ENCODE data around the gene IQUB. TPM values are rescaled to one million over a fixed set of nuclear protein-coding genes. Genes with fewer than 3 reads are reported as not detected.
"Not testable (repeated sequence)": the region's sequence is repeated elsewhere in the genome, so short reads cannot be mapped to it uniquely, and the experiment has no call there.

The IQUB gene
- total and polyA plus RNA-seq, 2 experiments from 2014 or later: 0.20 to 3.5 TPM

DNA sequence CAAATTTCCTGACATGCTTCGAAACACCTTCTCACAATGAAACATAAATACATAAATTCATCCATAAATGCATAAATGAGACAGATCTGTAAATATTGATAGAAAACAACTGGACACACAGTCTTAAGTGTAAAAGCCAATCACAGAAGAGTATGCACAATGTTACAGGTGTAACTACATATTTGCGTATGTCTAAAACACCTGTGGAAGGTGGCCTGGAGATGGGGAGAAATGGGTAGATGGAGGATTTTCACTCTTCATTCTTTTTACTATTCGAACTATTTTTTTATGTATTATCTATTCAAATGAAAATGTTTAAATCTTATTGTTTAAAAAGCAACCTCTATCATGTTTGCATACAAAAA, 860 bp downstream of the IQUB start:
- DNase-seq (ENCODE audit: low read depth in 1 of 2, low spot score in 1 of 2): no peak
- Histone ChIP-seq H3K27ac (no peak overlapping the region), H3K4me1 (ENCODE audit: low read depth) (peaks cover 3% of the 10 kb centered on the region), H3K9me3 (ENCODE audit: low read depth) (no peaks in the 10 kb centered on the region), H3K36me3 (no peaks in the 10 kb centered on the region), H3K27me3 (no peaks in the 10 kb centered on the region), H3K4me3 (peak overlapping the region; percentile 35)
- TF ChIP-seq, protein P1, sequence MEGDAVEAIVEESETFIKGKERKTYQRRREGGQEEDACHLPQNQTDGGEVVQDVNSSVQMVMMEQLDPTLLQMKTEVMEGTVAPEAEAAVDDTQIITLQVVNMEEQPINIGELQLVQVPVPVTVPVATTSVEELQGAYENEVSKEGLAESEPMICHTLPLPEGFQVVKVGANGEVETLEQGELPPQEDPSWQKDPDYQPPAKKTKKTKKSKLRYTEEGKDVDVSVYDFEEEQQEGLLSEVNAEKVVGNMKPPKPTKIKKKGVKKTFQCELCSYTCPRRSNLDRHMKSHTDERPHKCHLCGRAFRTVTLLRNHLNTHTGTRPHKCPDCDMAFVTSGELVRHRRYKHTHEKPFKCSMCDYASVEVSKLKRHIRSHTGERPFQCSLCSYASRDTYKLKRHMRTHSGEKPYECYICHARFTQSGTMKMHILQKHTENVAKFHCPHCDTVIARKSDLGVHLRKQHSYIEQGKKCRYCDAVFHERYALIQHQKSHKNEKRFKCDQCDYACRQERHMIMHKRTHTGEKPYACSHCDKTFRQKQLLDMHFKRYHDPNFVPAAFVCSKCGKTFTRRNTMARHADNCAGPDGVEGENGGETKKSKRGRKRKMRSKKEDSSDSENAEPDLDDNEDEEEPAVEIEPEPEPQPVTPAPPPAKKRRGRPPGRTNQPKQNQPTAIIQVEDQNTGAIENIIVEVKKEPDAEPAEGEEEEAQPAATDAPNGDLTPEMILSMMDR (IDR thresholded peaks at IDR 0.05; ENCODE audit: low read depth, low read length): no peak

DNA sequence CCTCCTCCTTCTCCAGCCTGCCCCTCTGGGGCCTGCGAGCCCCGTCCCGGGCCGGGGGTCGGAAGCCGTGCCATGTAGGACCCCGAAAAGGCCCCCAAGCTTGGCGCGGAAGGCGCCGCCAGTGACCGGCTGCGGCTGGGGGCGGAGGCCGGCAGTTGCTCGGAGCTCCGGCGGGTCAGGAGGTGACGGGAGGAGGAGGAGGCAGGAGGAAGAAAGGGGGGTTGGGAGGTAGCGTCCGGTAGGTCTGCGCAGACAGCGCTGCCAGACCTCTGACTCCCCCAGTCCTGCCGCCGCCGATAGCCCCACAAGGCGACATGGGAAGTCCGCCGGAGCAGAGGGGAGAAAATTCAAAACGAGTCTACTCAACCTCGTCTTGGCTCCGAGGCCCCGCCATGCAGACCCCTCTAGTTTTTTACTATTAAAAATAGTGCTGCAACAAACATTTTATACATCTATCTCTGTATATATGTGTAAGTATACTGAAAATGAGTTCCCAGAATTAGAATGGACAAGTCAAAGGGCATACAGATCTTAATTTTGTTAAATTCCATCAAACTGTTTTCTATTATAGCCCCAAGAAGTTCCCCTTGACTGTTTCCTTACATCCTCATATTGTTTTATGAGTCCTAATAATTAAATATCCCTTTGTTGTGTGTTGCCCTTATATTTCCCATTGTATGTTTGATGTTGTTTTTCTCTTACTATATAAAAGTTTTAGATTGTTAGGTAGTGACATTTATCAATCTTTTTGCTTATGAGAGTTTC, 1.4 kb downstream of the IQUB start:
- H3K36me3 ChIP-seq; H3K27ac ChIP-seq; H3K4me1 ChIP-seq (ENCODE audit: low read depth); H3K9me3 ChIP-seq (ENCODE audit: low read depth); H3K27me3 ChIP-seq: not testable (repeated sequence)
- peak; percentile 33 to 39 for DNase-seq (ENCODE audit: low read depth in 1 of 2, low spot score in 1 of 2)
- H3K4me3 ChIP-seq: peak overlapping the region; percentile 32

DNA sequence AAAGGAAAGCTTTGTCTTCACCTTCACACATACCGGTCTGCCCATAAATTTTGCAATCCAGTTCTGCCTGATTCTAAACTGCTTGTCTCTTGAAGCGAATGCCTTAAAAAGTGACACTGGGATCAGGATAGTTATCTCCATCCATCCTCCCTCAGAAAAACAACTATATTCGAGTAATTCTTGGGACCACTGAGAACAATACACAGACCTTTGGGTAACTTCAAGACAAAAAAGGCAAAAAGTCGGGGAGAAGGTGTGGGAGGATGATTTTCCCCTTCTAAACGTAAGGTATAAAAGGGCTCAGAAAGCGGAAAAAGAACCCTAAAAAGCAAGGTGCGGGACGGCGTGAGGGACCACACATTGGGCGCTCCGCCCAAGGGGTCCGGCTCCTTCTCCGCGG, 2.1 kb downstream of the IQUB start:
- not testable (repeated sequence) for H3K27me3 ChIP-seq; H3K9me3 ChIP-seq (ENCODE audit: low read depth); H3K4me1 ChIP-seq (ENCODE audit: low read depth); H3K27ac ChIP-seq; H3K36me3 ChIP-seq; DNase-seq (ENCODE audit: low read depth in 1 of 2, low spot score in 1 of 2)
- peak overlapping the region; percentile 32 for H3K4me3 ChIP-seq

DNA sequence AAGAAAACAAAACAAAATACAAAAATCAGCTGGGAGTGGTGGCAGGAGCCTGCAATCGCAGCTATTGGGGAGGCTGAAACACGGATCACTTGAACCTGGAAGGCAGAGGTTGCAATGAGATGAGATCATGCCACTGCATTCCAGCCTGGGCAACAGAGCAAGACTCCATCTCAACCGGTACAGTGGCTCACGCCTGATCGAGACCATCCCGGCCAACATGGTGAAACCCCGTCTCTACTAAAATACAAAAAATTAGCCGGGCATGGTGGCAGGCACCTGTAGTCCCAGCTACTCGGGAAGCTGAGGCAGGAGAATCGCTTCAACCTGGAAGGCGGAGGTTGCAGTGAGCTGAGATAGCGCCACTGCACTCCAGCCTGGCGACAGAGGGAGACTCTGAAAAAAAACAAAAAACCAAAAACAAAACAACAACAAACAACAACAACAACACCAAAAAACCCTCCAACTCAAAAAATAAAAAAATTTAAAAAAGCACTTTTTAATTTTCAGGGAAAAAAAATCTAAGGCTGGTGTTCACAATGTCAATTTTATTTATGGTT, 4.3 kb downstream of the IQUB start:
- H3K36me3 ChIP-seq; H3K27me3 ChIP-seq; H3K27ac ChIP-seq; H3K4me1 ChIP-seq (ENCODE audit: low read depth); DNase-seq (ENCODE audit: low read depth in 1 of 2, low spot score in 1 of 2); H3K4me3 ChIP-seq; H3K9me3 ChIP-seq (ENCODE audit: low read depth): not testable (repeated sequence)

DNA sequence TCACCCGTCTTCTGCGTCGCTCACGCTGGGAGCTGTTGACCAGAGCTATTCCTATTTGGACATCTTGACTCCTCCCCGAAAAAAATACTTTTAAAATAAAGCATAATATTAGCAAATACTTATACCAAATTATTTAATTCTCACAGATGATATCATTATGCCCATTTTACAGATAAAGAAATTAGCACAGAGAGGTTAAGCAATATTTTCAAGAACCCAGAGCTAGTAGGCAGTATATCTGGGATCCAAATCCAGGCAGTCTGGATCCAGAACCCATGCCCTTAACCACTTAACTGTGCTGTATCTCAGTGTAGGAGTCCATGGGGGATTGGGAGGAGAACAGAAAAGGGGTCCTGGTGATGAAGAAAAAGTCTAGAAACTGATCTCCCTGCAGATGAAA, 6.1 kb downstream of the IQUB start:
- no peak for DNase-seq (ENCODE audit: low read depth in 1 of 2, low spot score in 1 of 2)
- Histone ChIP-seq H3K4me1 (ENCODE audit: low read depth) (peaks cover 3% of the 10 kb centered on the region), H3K9me3 (ENCODE audit: low read depth) (no peaks in the 10 kb centered on the region), H3K27me3 (no peaks in the 10 kb centered on the region), H3K36me3 (no peaks in the 10 kb centered on the region), H3K27ac (no peak overlapping the region), H3K4me3 (no peak overlapping the region)
- TF ChIP-seq, protein P1 (IDR thresholded peaks at IDR 0.05; ENCODE audit: low read depth, low read length): no peak

DNA sequence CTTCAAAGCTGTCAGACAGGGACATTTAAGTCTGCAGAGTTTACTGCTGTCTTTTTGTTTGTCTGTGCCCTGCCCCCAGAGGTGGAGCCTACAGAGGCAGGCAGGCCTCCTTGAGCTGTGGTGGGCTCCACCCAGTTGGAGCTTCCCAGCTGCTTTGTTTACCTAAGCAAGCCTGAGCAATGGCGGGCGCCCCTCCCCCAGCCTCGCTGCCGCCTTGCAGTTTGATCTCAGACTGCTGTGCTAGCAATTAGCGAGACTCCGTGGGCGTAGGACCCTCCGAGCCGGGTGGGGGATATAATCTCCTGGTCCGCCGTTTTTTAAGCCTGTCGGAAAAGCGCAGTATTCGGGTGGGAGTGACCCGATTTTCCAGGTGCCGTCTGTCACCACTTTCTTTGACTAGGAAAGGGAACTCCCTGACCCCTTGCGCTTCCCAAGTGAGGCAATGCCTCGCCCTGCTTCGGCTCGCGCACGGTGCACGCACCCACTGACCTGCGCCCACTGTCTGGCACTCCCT, 6.6 kb downstream of the IQUB start:
- not testable (repeated sequence) for H3K4me3 ChIP-seq

DNA sequence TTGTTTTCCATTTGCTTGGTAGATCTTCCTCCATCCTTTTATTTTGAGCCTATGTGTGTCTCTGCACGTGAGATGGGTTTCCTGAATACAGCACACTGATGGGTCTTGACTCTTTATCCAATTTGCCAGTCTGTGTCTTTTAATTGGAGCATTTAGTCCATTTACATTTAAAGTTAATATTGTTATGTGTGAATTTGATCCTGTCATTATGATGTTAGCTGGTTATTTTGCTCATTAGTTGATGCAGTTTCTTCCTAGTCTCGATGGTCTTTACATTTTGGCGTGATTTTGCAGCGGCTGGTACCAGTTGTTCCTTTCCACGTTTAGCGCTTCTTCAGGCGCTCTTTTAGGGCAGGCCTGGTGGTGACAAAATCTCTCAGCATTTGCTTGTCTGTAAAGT, 7.9 kb downstream of the IQUB start:
- not testable (repeated sequence) for H3K27me3 ChIP-seq; DNase-seq (ENCODE audit: low read depth in 1 of 2, low spot score in 1 of 2); H3K36me3 ChIP-seq; H3K4me3 ChIP-seq; H3K27ac ChIP-seq; H3K9me3 ChIP-seq (ENCODE audit: low read depth); H3K4me1 ChIP-seq (ENCODE audit: low read depth)

More for the DNA sequence above, 6.6 kb downstream of the IQUB start:
- DNase-seq (ENCODE audit: low read depth in 1 of 2, low spot score in 1 of 2); H3K27ac ChIP-seq; H3K4me1 ChIP-seq (ENCODE audit: low read depth); H3K27me3 ChIP-seq; H3K9me3 ChIP-seq (ENCODE audit: low read depth); H3K36me3 ChIP-seq: not testable (repeated sequence)

DNA sequence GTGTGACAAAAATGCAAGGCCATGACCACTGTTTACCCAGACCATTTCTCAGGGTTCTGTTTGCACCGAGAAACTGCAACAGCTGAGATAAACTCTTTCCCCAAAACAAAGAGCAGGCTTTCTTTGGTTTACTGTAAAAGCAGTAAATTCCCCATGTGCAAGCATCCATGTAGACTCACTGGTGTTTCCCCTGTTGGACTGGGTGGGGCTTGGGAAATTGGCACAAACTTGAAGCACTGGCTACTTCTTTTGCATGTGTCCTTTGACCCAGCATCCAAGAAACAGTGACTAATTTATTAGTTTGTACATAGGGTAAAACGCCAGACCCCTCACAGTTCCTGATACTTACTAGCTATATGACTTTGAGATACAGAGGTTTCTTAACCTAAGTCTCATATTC, 12.3 kb downstream of the IQUB start:
- DNase-seq (ENCODE audit: low read depth in 1 of 2, low spot score in 1 of 2): no peak
- no peaks in the 10 kb centered on the region for H3K9me3 ChIP-seq (ENCODE audit: low read depth)
- H3K4me3 ChIP-seq: no peak overlapping the region
- no peaks in the 10 kb centered on the region for H3K36me3 ChIP-seq
- TF ChIP-seq, protein P1 (IDR thresholded peaks at IDR 0.05; ENCODE audit: low read depth, low read length): no peak
- no peaks in the 10 kb centered on the region for H3K27me3 ChIP-seq
- H3K27ac ChIP-seq: no peak overlapping the region
- H3K4me1 ChIP-seq (ENCODE audit: low read depth): no peaks in the 10 kb centered on the region
